IMR-90 (cell line): ENCODE data around the gene CNTN4. TPM values are rescaled to one million over a fixed set of nuclear protein-coding genes. Genes with fewer than 3 reads are reported as not detected.

Experiments
- ATAC-seq: fragments of 200-7000 bp; cut with Tn5 transposase; 2 replicates; pipeline ENCODE4 v1.9.1; 2020; ENCODE audit warnings: low read depth, mild to moderate bottlenecking, moderate library complexity
- BruUV-seq: library from RNA; stranded (reverse); fragments of 400-500 nt; replicated peaks from 2 replicates; lab custom pipeline; 2021; lab: Mats Ljungman, UMichigan
- CTCF ChIA-PET: fragments of 300-600 bp; formaldehyde crosslinking; extraction: SDS; loops from one replicate; lab custom pipeline; 2021; ENCODE audit warnings: antibody characterized with exemption; lab: Yijun Ruan, JAX
- POLR2A ChIA-PET: fragments of 300-600 bp; sonication (Branson Sonifier 250); formaldehyde crosslinking; loops from one replicate; lab custom pipeline; 2022; ENCODE audit warnings: antibody characterized with exemption; ENCODE audit not compliant: unreplicated experiment; lab: Charles Lee
- DNase-seq: peaks from one replicate; pipeline ENCODE4 v3.0.0; 2013
- H2AFZ ChIP-seq: replicated peaks from 2 replicates; pipeline ENCODE3; 2013; ENCODE audit warnings: low read length, mild to moderate bottlenecking; ENCODE audit not compliant: poor library complexity
- H2AK5ac ChIP-seq: 2 replicates; pipeline ENCODE4 v1.6.1; 2013; ENCODE audit warnings: low read depth, low read length, inconsistent platforms
- H2AK9ac ChIP-seq: replicated peaks from 2 replicates; pipeline ENCODE3; 2013; ENCODE audit warnings: mild to moderate bottlenecking, low read depth, low read length, moderate library complexity; ENCODE audit not compliant: poor library complexity
- H2BK120ac ChIP-seq: 2 replicates; pipeline ENCODE4 v1.6.1; 2013; ENCODE audit warnings: low read depth, low read length, inconsistent platforms
- H2BK15ac ChIP-seq: 3 replicates; pipeline ENCODE4 v1.6.1; 2013; ENCODE audit warnings: low read depth, low read length, inconsistent platforms
- H2BK20ac ChIP-seq: 2 replicates; pipeline ENCODE4 v1.6.1; 2013; ENCODE audit warnings: low read depth, mild to moderate bottlenecking, inconsistent platforms, low read length, moderate library complexity
- H2BK5ac ChIP-seq: 2 replicates; pipeline ENCODE4 v1.6.1; 2013; ENCODE audit warnings: mild to moderate bottlenecking, low read depth, low read length, inconsistent platforms; ENCODE audit not compliant: poor library complexity, severe bottlenecking
- H3K14ac ChIP-seq: replicated peaks from 2 replicates; pipeline ENCODE4 v1.6.1; 2013; ENCODE audit warnings: low read depth, low read length, inconsistent platforms
- H3K18ac ChIP-seq: 2 replicates; pipeline ENCODE4 v1.6.1; 2013; ENCODE audit warnings: low read depth, low read length, control low read depth
- H3K23ac ChIP-seq: 2 replicates; pipeline ENCODE4 v1.6.1; 2013; ENCODE audit warnings: low read depth, low read length, inconsistent platforms
- H3K27ac ChIP-seq: 2 replicates; pipeline ENCODE4 v1.5.1; 2013; ENCODE audit warnings: mild to moderate bottlenecking, control low read depth, low read length; ENCODE audit not compliant: insufficient read depth
- H3K27me3 ChIP-seq: 2 replicates; pipeline ENCODE4 v1.6.1; 2013; ENCODE audit warnings: low read length; ENCODE audit not compliant: control insufficient read depth, insufficient read depth
- H3K36me3 ChIP-seq: 2 replicates; pipeline ENCODE4 v1.6.1; 2013; ENCODE audit warnings: low read length, mixed read lengths; ENCODE audit not compliant: control insufficient read depth, insufficient read depth
- H3K4ac ChIP-seq: 2 replicates; pipeline ENCODE4 v1.6.1; 2013; ENCODE audit warnings: low read depth, low read length, inconsistent platforms
- H3K4me1 ChIP-seq: 2 replicates; pipeline ENCODE4 v1.6.1; 2013; ENCODE audit warnings: low read length, mixed read lengths; ENCODE audit not compliant: control insufficient read depth, insufficient read depth
- H3K4me2 ChIP-seq: 2 replicates; pipeline ENCODE4 v1.6.1; 2013; ENCODE audit warnings: low read depth, mild to moderate bottlenecking, control low read depth, low read length, moderate library complexity
- H3K4me3 ChIP-seq: 2 replicates; pipeline ENCODE4 v1.5.1; 2013; ENCODE audit warnings: low read depth, mild to moderate bottlenecking, control low read depth, low read length, moderate library complexity; ENCODE audit not compliant: insufficient read depth
- H3K56ac ChIP-seq: 2 replicates; pipeline ENCODE4 v1.6.1; 2013; ENCODE audit warnings: low read length, inconsistent platforms; ENCODE audit not compliant: insufficient read depth; ENCODE audit errors: extremely low read depth
- H3K79me1 ChIP-seq, 2 experiments: 2 replicates each; pipeline ENCODE4 v1.6.1; 2013; ENCODE audit warnings: low read length in 2 of 2, inconsistent platforms in 1 of 2, low read depth in 1 of 2
- H3K9ac ChIP-seq: 2 replicates; pipeline ENCODE4 v1.6.1; 2013; ENCODE audit warnings: low read depth, low read length, control low read depth
- H3K9me1 ChIP-seq: 2 replicates; pipeline ENCODE4 v1.6.1; 2013; ENCODE audit warnings: low read length, inconsistent platforms; ENCODE audit not compliant: insufficient read depth
- H3K9me3 ChIP-seq: 2 replicates; pipeline ENCODE4 v1.6.1; 2013; ENCODE audit warnings: low read length; ENCODE audit not compliant: control insufficient read depth, insufficient read depth
- H4K20me1 ChIP-seq: 2 replicates; pipeline ENCODE4 v1.6.1; 2013; ENCODE audit warnings: low read length, inconsistent platforms; ENCODE audit not compliant: insufficient read depth
- H4K5ac ChIP-seq: 2 replicates; pipeline ENCODE4 v1.6.1; 2013; ENCODE audit warnings: mild to moderate bottlenecking, low read depth, low read length, control low read depth
- H4K8ac ChIP-seq, 2 experiments: 2 replicates each; pipeline ENCODE4 v1.6.1; 2013; ENCODE audit warnings: low read depth in 2 of 2, low read length in 2 of 2, control low read depth in 1 of 2, inconsistent platforms in 1 of 2
- H4K91ac ChIP-seq: 2 replicates; pipeline ENCODE4 v1.6.1; 2013; ENCODE audit warnings: low read depth, low read length, inconsistent platforms; ENCODE audit not compliant: insufficient read depth
- BHLHE40 ChIP-seq: fragments of 150-350 bp; IDR thresholded peaks from 2 replicates; pipeline ENCODE4 v1.6.1; 2016; ENCODE audit warnings: mild to moderate bottlenecking, low read depth, low read length
- CEBPB ChIP-seq: IDR thresholded peaks from 2 replicates; pipeline ENCODE4 v1.6.1; 2012; ENCODE audit warnings: low read depth, low read length, improper control_type of control experiment
- CHD1 ChIP-seq: IDR thresholded peaks from 2 replicates; pipeline ENCODE4 v1.6.1; 2012; ENCODE audit warnings: low read depth, low read length, improper control_type of control experiment
- CTCF ChIP-seq: conservative IDR thresholded peaks from 2 replicates; pipeline ENCODE4 v1.5.1; 2012; ENCODE audit warnings: mild to moderate bottlenecking, low read depth, low read length, improper control_type of control experiment
- ELK1 ChIP-seq: fragments of 150-350 bp; IDR thresholded peaks from 2 replicates; pipeline ENCODE4 v1.6.1; 2016; ENCODE audit warnings: low read depth, mild to moderate bottlenecking, low read length, moderate library complexity, borderline replicate concordance
- FOS ChIP-seq: fragments of 150-350 bp; IDR thresholded peaks from 2 replicates; pipeline ENCODE4 v1.6.1; 2016; ENCODE audit warnings: low read depth, low read length
- MAFK ChIP-seq: IDR thresholded peaks from 2 replicates; pipeline ENCODE4 v1.6.1; 2012; ENCODE audit warnings: low read depth, low read length, improper control_type of control experiment
- MAZ ChIP-seq: IDR thresholded peaks from 2 replicates; pipeline ENCODE4 v1.6.1; 2012; ENCODE audit warnings: low read depth, mild to moderate bottlenecking, low read length, improper control_type of control experiment, moderate library complexity, borderline replicate concordance
- MXI1 ChIP-seq: IDR thresholded peaks from 2 replicates; pipeline ENCODE4 v1.6.1; 2012; ENCODE audit warnings: low read depth, mild to moderate bottlenecking, low read length, moderate library complexity, borderline replicate concordance
- NFE2L2 ChIP-seq: fragments of 150-350 bp; IDR thresholded peaks from 2 replicates; pipeline ENCODE4 v1.6.1; 2016; ENCODE audit warnings: low read depth, mild to moderate bottlenecking, low read length
- POLR2A ChIP-seq: IDR thresholded peaks from 2 replicates; pipeline ENCODE4 v1.6.1; 2012; ENCODE audit warnings: mild to moderate bottlenecking, low read depth, low read length
- RAD21 ChIP-seq: IDR thresholded peaks from 2 replicates; pipeline ENCODE4 v1.6.1; 2012; ENCODE audit warnings: low read length, improper control_type of control experiment
- RCOR1 ChIP-seq: IDR thresholded peaks from 2 replicates; pipeline ENCODE4 v1.6.1; 2012; ENCODE audit warnings: mild to moderate bottlenecking, low read length, improper control_type of control experiment; ENCODE audit not compliant: insufficient replicate concordance
- RFX5 ChIP-seq: IDR thresholded peaks from 2 replicates; pipeline ENCODE4 v1.8.0; 2012; ENCODE audit warnings: low read depth, mild to moderate bottlenecking, low read length, moderate library complexity
- SMC3 ChIP-seq: fragments of 150-350 bp; IDR thresholded peaks from 2 replicates; pipeline ENCODE4 v1.6.1; 2016; ENCODE audit warnings: low read depth, mild to moderate bottlenecking, antibody characterized with exemption, low read length, moderate library complexity
- USF2 ChIP-seq: fragments of 150-350 bp; IDR thresholded peaks from 2 replicates; pipeline ENCODE4 v1.6.1; 2017; ENCODE audit warnings: mild to moderate bottlenecking, antibody characterized with exemption, low read length, low read depth
- WGBS, 2 experiments: methylation state at CpG; one replicate each; pipeline versions ENCODE4 v1.1.5 to v1.1.7; 2013; ENCODE audit warnings: missing lambda C conversion rate in 2 of 2; ENCODE audit not compliant: insufficient read length in 1 of 2; ENCODE audit errors: extremely low coverage in 2 of 2; 5-methylcytosine and 5-hydroxymethylcytosine counted together
- dilution Hi-C: fragments of 300-500 bp; cut with HindIII; formaldehyde crosslinking; loops from one replicate; pipeline ENCODE4 v1.14.3; 2018; ENCODE audit warnings: low sequenced_read_pairs; ENCODE audit not compliant: unreplicated experiment
- in situ Hi-C: fragments of 300-500 bp; cut with MboI; formaldehyde crosslinking; loops from 3 replicates; pipeline ENCODE4 v1.14.3; 2019; ENCODE audit warnings: low sequenced_read_pairs, inconsistent platforms, mixed read lengths
- intact Hi-C: fragments of 100-400 bp; cut with micrococcal nuclease; formaldehyde crosslinking; loops from 2 replicates; pipeline ENCODE4 v1.10.0; 2022
- polyA plus RNA-seq, 3 experiments: library from polyadenylated mRNA; depleted of rRNA; stranded (reverse); fragments of >200 nt; gene quantifications; 2 replicates each; pipeline ENCODE4 v1.2.3, GENCODE V29; 2012; ENCODE audit warnings: low replicate concordance in 1 of 3
- total RNA-seq: library from RNA; depleted of rRNA; stranded (reverse); fragments of >200 nt; gene quantifications from 2 replicates; pipeline ENCODE4 v1.2.3, GENCODE V29; 2012

Gene CNTN4
- total and polyA plus RNA-seq, 2 of the 4 experiments (the other 2 are of a cell fraction): under 0.01 TPM; not detected in 1

GRCh38 chr3:2714834-2715233, 616.2 kb downstream of the CNTN4 start:
- Histone ChIP-seq H2AFZ (no peak overlapping the region), H4K5ac (no peak overlapping the region), H3K56ac (no peak overlapping the region), H2BK120ac (no peak overlapping the region), H3K14ac (no peak overlapping the region), H3K9ac (no peak overlapping the region), H3K9me3 (no peaks in the 10 kb centered on the region; the same call in none of the 2 replicates), H3K79me1 (no peaks in the 10 kb centered on the region), H3K36me3 (no peaks in the 10 kb centered on the region), H3K27me3 (no peaks in the 10 kb centered on the region), H3K4ac (no peak overlapping the region), H3K4me1 (no peaks in the 10 kb centered on the region), H2BK20ac (no peak overlapping the region), H3K23ac (no peak overlapping the region), H2AK5ac (no peak overlapping the region), H2AK9ac (no peak overlapping the region), H3K4me3 (no peak overlapping the region), H3K9me1 (no peaks in the 10 kb centered on the region), H2BK15ac (no peak overlapping the region), H3K4me2 (no peak overlapping the region), H4K20me1 (no peaks in the 10 kb centered on the region), H4K91ac (no peak overlapping the region), H3K27ac (no peak overlapping the region), H3K18ac (no peak overlapping the region), H2BK5ac (no peak overlapping the region), H4K8ac (no peak overlapping the region)
- intact Hi-C loops (no loop called here), dilution Hi-C loops (no loop called here), in situ Hi-C loops (no loop called here)
- BruUV-seq: no TSS peak
- no peak for DNase-seq
- ChIA-PET POLR2A (no interaction called here), CTCF (no interaction called here)
- no CpG with 5 or more reads among the region's 5 CpGs for WGBS, 2 experiments
- TF ChIP-seq ELK1 (no peak), CTCF (no peak), USF2 (no peak), CEBPB (no peak), MXI1 (no peak), BHLHE40 (no peak), CHD1 (no peak), SMC3 (no peak), MAZ (no peak), NFE2L2 (no peak), RAD21 (no peak), MAFK (no peak), POLR2A (no peak), FOS (no peak), RCOR1 (no peak), RFX5 (no peak)
- no peak for ATAC-seq
